Measurements from ENCODE around the gene OR7C2.

OR7C2 gene

GRCh38 chr19:14977128-14977527 lies 35.8 kb downstream of the OR7C2 start:
- TF ChIP-seq CTCF (conservative IDR thresholded peaks at IDR 0.05; ENCODE audit: low read depth, low read length) = no peak
- no peak overlapping the region for H3K4me3 ChIP-seq (ENCODE audit: low read length)
- no peak for DNase-seq (ENCODE audit: low read depth)

- no peak for DNase-seq (ENCODE audit: low read depth)
- TF ChIP-seq CTCF (conservative IDR thresholded peaks at IDR 0.05; ENCODE audit: low read depth, low read length) = no peak
- no peak overlapping the region for H3K4me3 ChIP-seq (ENCODE audit: low read length)
These were observed 37.0 kb downstream of the OR7C2 start for GRCh38 chr19:14978161-14978776.

GRCh38 chr19:14979476-14980255 lies 38.4 kb downstream of the OR7C2 start, which contains the start of gene SLC1A6:
SLC1A6 (minus strand) TSS chr19:14979864; CDS start chr19:14972910, 6,954 bp downstream.
- TF ChIP-seq CTCF (conservative IDR thresholded peaks at IDR 0.05; ENCODE audit: low read depth, low read length) = no peak
- no peak for DNase-seq (ENCODE audit: low read depth)
- H3K4me3 ChIP-seq (ENCODE audit: low read length) = no peak within 1 kb of the TSS

- no peak for DNase-seq (ENCODE audit: low read depth)
- H3K4me3 ChIP-seq (ENCODE audit: low read length) = no peak overlapping the region
These were observed 43.8 kb downstream of the OR7C2 start for GRCh38 chr19:14985133-14985532.

More at GRCh38 chr19:14985133-14985532, 43.8 kb downstream of the OR7C2 start:
- no peak for TF ChIP-seq CTCF (conservative IDR thresholded peaks at IDR 0.05; ENCODE audit: low read depth, low read length)
